Sigmoid colon (tissue), 7 donors: ENCODE data around the gene NEAT1. TPM values are rescaled to one million over a fixed set of nuclear protein-coding genes. Genes with fewer than 3 reads are reported as not detected.
A peak's percentile ranks its signal among the peaks of the same experiment; 100 is the strongest.

ENCODE experiments used
- DNase-seq: peaks from one replicate; pipeline ENCODE4 v3.0.0-alpha.2; 2019
- H3K27ac ChIP-seq, 4 donors: fragments of 200-600 bp; sonication (generic); one replicate each; pipeline ENCODE4 v1.5.1; 2016 to 2019; ENCODE audit warnings: mild to moderate bottlenecking in 1 of 4
- H3K27me3 ChIP-seq, 3 donors: fragments of 200-600 bp; sonication (generic); one replicate each; pipeline ENCODE4 v1.5.1; 2019; ENCODE audit warnings: mild to moderate bottlenecking in 1 of 3
- H3K36me3 ChIP-seq, 4 donors: fragments of 200-600 bp; sonication (generic); one replicate each; pipeline ENCODE4 v1.5.1; 2016 to 2019
- H3K4me1 ChIP-seq, 4 donors: fragments of 200-600 bp; sonication (generic); one replicate each; pipeline ENCODE4 v1.5.1; 2017 to 2019
- H3K4me3 ChIP-seq, 4 donors: fragments of 200-600 bp; sonication (generic); one replicate each; pipeline ENCODE4 v1.5.1; 2017 to 2019; ENCODE audit warnings: mild to moderate bottlenecking in 2 of 4, moderate library complexity in 1 of 4
- H3K9me3 ChIP-seq, 4 donors: fragments of 200-600 bp in 3 of 4; sonication (generic) in 3 of 4; one replicate each; pipeline versions ENCODE4 v1.5.1 to v1.6.1; 2013 to 2019
- EP300 ChIP-seq, 4 donors: sonication (generic); formaldehyde crosslinking; IDR thresholded peaks; one replicate each; pipeline ENCODE4 v1.6.1; 2017; ENCODE audit warnings: antibody characterized with exemption in 4 of 4
- POLR2A ChIP-seq, 2 donors: fragments of 450-650 bp; IDR thresholded peaks; one replicate each; pipeline ENCODE4 v1.6.1; 2016; ENCODE audit warnings: antibody characterized with exemption in 2 of 2, mild to moderate bottlenecking in 2 of 2, moderate library complexity in 2 of 2
- POLR2AphosphoS5 ChIP-seq, 4 donors: sonication (generic); formaldehyde crosslinking; IDR thresholded peaks; one replicate each; pipeline ENCODE4 v1.6.1; 2017; ENCODE audit warnings: antibody characterized with exemption in 4 of 4
- WGBS, 2 donors: extraction: QIAGEN DNeasy Blood & Tissue Kit; methylation state at CpG; one replicate each; pipeline ENCODE4 v1.1.7; 2013; 5-methylcytosine and 5-hydroxymethylcytosine counted together
- intact Hi-C: fragments of 100-400 bp; cut with DNase I; formaldehyde crosslinking; loops from one replicate; pipeline ENCODE4 v1.15.1; 2023
- polyA plus RNA-seq, 3 donors: library from polyadenylated mRNA; stranded (reverse); fragments of 200-250 nt; gene quantifications; one replicate each; pipeline ENCODE4 v1.2.3, GENCODE V29; 2013
- total RNA-seq, 4 donors: library from RNA; depleted of rRNA; stranded (reverse); fragments of >200 nt; gene quantifications; one replicate each; pipeline ENCODE4 v1.1.0, GENCODE V29; 2016
- TF ChIP-seq, protein P1 (sequence below), 4 experiments: fragments of 450-650 bp in 3 of 4; fragments of 200-600 bp in 1 of 4; IDR thresholded peaks; one replicate each; pipeline ENCODE4 v1.5.1; 2016 to 2019; ENCODE audit warnings: antibody characterized with exemption in 4 of 4, mild to moderate bottlenecking in 3 of 4, moderate library complexity in 2 of 4
- donor health status: healthy with polysubstance abuse.
- donor health status: Bipolar disorder and iron deficiency.
- donor health status: healthy.

The NEAT1 gene
- total and polyA plus RNA-seq, 7 donors, result 26.8 to 587 (median 167) TPM

DNA sequence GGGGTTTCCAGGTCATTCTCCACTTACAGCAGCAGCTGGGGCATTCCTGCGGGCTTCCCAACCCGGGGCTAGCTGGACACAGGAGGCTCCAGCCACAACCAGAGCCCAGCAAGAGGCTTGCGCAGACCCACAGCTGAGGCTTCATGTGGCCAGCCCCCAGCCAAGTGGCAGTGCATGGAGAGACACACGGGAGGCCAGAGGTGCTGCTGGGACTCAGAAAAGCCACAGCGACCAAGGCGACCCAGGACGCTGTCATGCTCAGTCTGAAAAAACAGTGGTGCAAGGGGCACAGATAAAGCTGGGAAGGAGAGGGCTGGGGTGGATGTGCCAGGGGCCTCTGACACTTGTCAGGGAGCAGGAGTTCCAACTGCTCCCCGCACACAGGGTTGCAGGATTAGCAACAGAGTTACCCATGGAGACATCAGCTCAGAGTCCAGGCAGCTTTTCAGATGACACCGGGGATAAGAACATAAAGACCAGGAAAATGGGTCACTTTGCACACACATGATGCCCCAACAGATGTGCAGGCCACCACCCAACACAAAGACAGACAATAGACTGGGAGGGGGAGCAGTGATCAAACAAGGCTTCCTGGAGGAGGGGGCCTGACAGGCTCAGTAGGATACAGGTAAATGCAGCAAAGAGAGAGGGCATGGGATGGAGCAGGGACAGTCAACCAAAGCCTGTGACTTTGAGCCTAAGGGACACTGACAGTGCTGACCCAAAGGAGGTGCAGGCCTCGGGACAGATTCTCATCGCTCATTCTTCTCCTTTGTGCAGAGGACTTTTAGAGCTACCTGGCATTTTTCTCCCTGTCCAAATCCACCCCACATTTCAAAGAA, 6.9 kb upstream of the NEAT1 start:
- TF ChIP-seq POLR2AphosphoS5 (IDR thresholded peaks at IDR 0.05), result no peak
- no peak for TF ChIP-seq POLR2A (IDR thresholded peaks at IDR 0.05)
- no peak for TF ChIP-seq EP300 (IDR thresholded peaks at IDR 0.05)
- TF ChIP-seq, protein P1, sequence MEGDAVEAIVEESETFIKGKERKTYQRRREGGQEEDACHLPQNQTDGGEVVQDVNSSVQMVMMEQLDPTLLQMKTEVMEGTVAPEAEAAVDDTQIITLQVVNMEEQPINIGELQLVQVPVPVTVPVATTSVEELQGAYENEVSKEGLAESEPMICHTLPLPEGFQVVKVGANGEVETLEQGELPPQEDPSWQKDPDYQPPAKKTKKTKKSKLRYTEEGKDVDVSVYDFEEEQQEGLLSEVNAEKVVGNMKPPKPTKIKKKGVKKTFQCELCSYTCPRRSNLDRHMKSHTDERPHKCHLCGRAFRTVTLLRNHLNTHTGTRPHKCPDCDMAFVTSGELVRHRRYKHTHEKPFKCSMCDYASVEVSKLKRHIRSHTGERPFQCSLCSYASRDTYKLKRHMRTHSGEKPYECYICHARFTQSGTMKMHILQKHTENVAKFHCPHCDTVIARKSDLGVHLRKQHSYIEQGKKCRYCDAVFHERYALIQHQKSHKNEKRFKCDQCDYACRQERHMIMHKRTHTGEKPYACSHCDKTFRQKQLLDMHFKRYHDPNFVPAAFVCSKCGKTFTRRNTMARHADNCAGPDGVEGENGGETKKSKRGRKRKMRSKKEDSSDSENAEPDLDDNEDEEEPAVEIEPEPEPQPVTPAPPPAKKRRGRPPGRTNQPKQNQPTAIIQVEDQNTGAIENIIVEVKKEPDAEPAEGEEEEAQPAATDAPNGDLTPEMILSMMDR (IDR thresholded peaks at IDR 0.05), result no peak

DNA sequence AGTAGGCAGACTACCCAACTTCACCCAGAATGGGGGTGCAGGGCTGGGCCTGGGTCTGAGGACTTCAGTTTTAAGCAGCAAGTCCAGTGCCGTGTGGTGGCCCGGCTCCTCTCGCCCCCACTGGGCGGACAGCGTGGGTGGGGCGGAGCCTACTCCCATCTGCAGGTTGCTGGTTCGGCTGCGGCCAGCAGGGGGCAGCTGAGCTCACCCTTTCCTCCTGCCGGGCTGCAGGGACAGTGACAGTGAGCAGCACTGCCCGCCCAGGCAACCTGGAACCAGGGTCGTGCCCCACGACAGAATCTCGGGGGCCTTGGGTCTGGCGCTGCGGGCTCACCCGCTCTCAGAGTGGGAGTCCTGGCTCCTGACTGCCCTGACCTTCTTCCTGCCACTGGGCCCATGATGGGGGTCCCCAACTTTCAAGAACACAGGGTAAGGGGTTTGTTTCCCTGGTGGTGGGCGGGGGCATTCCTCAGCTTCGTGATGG, 6.2 kb upstream of the NEAT1 start:
- H3K4me1 ChIP-seq, result peaks cover 0 to 57% (median 56%) of the 10 kb centered on the region in 4 donors
- peak; percentile 97 for DNase-seq
- TF ChIP-seq POLR2A (IDR thresholded peaks at IDR 0.05) (no peak), POLR2AphosphoS5 (IDR thresholded peaks at IDR 0.05) (peak; percentile 72 to 87 (median 79)), EP300 (IDR thresholded peaks at IDR 0.05) (no peak)
- TF ChIP-seq, protein P1 (IDR thresholded peaks at IDR 0.05), result peak in 3 of 4 experiments; percentile 98 to 100 (median 99)
- intact Hi-C loops, result loop anchor here (1.0 kb wide), 2 partner anchors 53 to 94 kb away; no protein-coding TSS in a partner anchor
- H3K27ac ChIP-seq, result peak overlapping the region; percentile 97 to 100 (median 100)
- H3K9me3 ChIP-seq, result no peaks in the 10 kb centered on the region
- no peaks in the 10 kb centered on the region for H3K27me3 ChIP-seq
- WGBS, 2 donors, result 3 to 4% methylated on average over 18 of the region's 18 CpGs
- peaks cover 0 to 13% (median 7%) of the 10 kb centered on the region in 4 donors for H3K36me3 ChIP-seq
- H3K4me3 ChIP-seq, result peak overlapping the region; percentile 12 to 88 (median 52)

More for the DNA sequence above, 6.9 kb upstream of the NEAT1 start:
- DNase-seq, result peak; percentile 71
- peaks cover 0 to 51% (median 50%) of the 10 kb centered on the region in 4 donors for H3K4me1 ChIP-seq
- H3K4me3 ChIP-seq, result peak overlapping the region; percentile 12 to 88 (median 52)
- WGBS, 2 donors, result 67 to 73% methylated on average over 11 of the region's 11 CpGs
- H3K36me3 ChIP-seq, result peaks cover 0 to 19% (median 10%) of the 10 kb centered on the region in 4 donors
- intact Hi-C loops, result loop anchor here (1.0 kb wide), 2 partner anchors 54 to 95 kb away; no protein-coding TSS in a partner anchor
- H3K9me3 ChIP-seq, result no peaks in the 10 kb centered on the region
- H3K27ac ChIP-seq, result peak overlapping the region; percentile 97 to 100 (median 100)
- H3K27me3 ChIP-seq, result no peaks in the 10 kb centered on the region

DNA sequence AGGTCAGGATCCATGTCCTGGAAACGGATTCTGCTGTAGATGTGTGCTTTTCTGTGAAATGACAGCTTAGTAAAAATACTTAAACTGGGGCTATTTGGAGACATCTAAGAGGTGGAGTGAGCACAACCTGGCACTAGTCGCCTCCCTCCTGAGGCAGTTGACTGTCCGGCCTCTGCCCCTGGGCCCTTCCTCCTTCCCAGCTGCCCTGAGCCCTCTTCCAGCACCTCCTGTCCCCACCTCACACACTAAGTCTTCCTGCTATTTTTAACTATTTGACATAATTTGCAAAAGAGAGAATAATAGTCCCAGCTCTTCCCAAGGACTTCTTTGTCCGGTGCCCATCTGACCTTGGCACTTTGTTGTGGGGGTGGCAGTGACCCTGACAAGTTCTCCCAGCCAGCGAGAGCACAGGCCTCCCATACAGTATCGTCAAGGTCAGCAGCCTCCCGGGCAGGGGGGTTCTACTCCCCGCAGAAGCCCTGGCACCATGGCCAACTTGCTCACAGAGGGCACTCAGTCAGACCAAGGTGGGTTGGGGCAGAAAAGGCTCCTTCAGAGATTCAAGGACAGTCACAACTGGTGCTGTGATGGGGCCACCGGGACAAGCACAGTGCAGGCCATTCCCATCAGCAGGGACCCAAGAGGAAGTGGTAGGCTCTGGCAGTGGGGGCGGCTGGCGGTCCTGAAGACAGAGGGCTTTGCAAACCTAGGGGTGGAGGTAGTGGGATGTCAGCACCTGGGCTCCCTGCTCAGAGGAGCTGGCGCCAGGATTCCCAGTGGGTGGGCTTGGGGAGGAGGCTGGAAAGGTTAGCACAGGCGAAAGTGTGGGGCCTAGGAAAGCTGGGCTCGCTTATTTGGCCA, 5.5 kb upstream of the NEAT1 start:
- peaks cover 0 to 63% (median 60%) of the 10 kb centered on the region in 4 donors for H3K4me1 ChIP-seq
- H3K27ac ChIP-seq, result peak overlapping the region; percentile 97 to 100 (median 100)
- 26 to 48% methylated on average over 14 of the region's 14 CpGs for WGBS, 2 donors
- peaks cover 0 to 6% (median under 1%) of the 10 kb centered on the region in 4 donors for H3K36me3 ChIP-seq
- H3K4me3 ChIP-seq, result peak overlapping the region; percentile 12 to 88 (median 52)
- intact Hi-C loops, result loop anchor here (1.0 kb wide), 3 partner anchors 34 to 93 kb away; no protein-coding TSS in a partner anchor
- TF ChIP-seq POLR2AphosphoS5 (IDR thresholded peaks at IDR 0.05) (no peak), POLR2A (IDR thresholded peaks at IDR 0.05) (peak in 1 of 2 donors; percentile 14), EP300 (IDR thresholded peaks at IDR 0.05) (no peak)
- TF ChIP-seq, protein P1 (IDR thresholded peaks at IDR 0.05), result no peak
- DNase-seq, result peak; percentile 81
- H3K9me3 ChIP-seq, result no peaks in the 10 kb centered on the region
- H3K27me3 ChIP-seq, result no peaks in the 10 kb centered on the region

DNA sequence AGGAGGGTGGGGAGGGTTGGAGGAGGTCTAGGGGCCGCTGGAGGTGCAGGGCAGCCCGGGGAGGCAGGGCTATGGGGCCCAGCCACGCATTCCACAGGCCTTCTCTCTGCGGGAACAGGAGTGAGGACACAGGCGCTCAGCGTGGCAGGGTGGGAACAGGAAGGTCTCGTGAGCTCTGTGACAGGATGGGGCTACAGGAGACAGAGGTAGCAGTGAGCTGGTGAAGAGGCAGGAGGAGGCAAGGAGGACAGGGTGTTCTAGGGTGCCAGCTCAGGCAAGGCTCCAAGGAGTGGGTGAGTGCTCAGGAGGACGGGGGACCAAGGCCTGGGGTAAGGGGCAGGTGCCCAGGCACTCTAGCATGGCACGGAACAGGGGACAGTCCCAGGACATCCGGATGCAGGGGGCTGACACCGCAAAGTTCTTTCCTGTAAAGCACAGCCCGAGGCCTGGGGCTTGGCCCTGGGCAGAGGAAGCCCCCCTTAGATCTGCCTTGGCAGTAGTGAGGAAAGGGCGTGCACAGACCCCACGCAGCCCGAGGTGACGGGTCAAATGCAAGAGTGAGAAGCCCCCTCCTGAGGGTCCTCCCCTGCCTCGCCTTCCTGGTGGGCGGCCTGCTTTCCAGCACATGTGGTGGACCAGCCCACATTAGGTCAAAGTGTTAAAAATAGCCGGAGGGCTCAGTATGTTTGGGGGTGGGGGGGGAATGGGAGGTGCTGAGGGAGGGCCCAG, 4.7 kb upstream of the NEAT1 start:
- H3K27me3 ChIP-seq, result no peaks in the 10 kb centered on the region
- intact Hi-C loops, result loop anchor here (1.0 kb wide), 1 partner anchor 35 kb away; no protein-coding TSS in a partner anchor
- WGBS, 2 donors, result 17 to 47% methylated on average over 19 of the region's 19 CpGs
- H3K9me3 ChIP-seq, result no peaks in the 10 kb centered on the region
- H3K4me1 ChIP-seq, result peaks cover 0 to 63% (median 60%) of the 10 kb centered on the region in 4 donors
- H3K36me3 ChIP-seq, result no peaks in the 10 kb centered on the region
- TF ChIP-seq POLR2A (IDR thresholded peaks at IDR 0.05) (no peak), POLR2AphosphoS5 (IDR thresholded peaks at IDR 0.05) (peak; percentile 36 to 54 (median 46)), EP300 (IDR thresholded peaks at IDR 0.05) (peak in 2 of 4 donors; percentile 62 to 65)
- TF ChIP-seq, protein P1 (IDR thresholded peaks at IDR 0.05), result no peak
- peak overlapping the region; percentile 97 to 100 (median 100) for H3K27ac ChIP-seq
- DNase-seq, result peak; percentile 92
- H3K4me3 ChIP-seq, result peak overlapping the region; percentile 27 to 88 (median 52)
